Omental fat pad (tissue), 4 donors: ENCODE measurements around the gene PRUNE2. TPM values are rescaled to one million over a fixed set of nuclear protein-coding genes. Genes with fewer than 3 reads are reported as not detected.
A peak's percentile ranks its signal among the peaks of the same experiment; 100 is the strongest.

Experiments used
- ATAC-seq: fragments of 150-250 bp; one replicate; pipeline ENCODE4 v1.9.1; 2016; ENCODE audit warnings: mild to moderate bottlenecking, moderate library complexity; ENCODE audit not compliant: low FRiP score
- DNase-seq: peaks from one replicate; pipeline ENCODE4 v3.0.0-alpha.2; 2019; ENCODE audit warnings: low spot score
- total RNA-seq, 4 donors: library from RNA; depleted of rRNA; stranded (reverse); fragments of >200 nt; gene quantifications; one replicate each; pipeline ENCODE4 v1.1.0, GENCODE V29; 2016
- TF ChIP-seq, protein P1 (sequence below), 3 donors: fragments of 450-650 bp; IDR thresholded peaks; one replicate each; pipeline ENCODE4 v1.5.1; 2016 to 2017; ENCODE audit warnings: antibody characterized with exemption in 3 of 3, mild to moderate bottlenecking in 3 of 3, moderate library complexity in 2 of 3

Gene PRUNE2
- total RNA-seq, 4 donors from 2014 or later, result 3.1 to 13.4 (median 12.0) TPM

DNA sequence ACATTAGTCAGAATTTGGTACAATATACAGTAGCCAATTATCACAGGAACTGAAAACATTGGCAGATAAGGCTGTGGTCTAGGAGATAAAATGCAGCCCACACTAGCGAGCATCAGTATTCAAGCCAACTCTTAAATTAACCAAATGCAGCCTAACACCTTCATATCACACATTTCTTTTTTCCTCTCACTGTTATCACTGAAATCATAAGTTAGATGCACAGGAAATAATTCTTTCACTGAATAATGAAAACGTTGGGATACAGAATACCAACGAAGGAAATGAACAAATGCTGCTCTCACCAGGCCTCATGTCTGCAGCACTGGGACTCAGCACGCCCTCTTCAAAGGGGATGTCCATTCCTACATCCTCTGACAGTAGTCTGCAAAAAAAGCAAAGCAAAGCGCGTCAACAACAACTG, 250.8 kb downstream of the PRUNE2 start:
- ATAC-seq (no peak), DNase-seq (no peak)
- TF ChIP-seq, protein P1, sequence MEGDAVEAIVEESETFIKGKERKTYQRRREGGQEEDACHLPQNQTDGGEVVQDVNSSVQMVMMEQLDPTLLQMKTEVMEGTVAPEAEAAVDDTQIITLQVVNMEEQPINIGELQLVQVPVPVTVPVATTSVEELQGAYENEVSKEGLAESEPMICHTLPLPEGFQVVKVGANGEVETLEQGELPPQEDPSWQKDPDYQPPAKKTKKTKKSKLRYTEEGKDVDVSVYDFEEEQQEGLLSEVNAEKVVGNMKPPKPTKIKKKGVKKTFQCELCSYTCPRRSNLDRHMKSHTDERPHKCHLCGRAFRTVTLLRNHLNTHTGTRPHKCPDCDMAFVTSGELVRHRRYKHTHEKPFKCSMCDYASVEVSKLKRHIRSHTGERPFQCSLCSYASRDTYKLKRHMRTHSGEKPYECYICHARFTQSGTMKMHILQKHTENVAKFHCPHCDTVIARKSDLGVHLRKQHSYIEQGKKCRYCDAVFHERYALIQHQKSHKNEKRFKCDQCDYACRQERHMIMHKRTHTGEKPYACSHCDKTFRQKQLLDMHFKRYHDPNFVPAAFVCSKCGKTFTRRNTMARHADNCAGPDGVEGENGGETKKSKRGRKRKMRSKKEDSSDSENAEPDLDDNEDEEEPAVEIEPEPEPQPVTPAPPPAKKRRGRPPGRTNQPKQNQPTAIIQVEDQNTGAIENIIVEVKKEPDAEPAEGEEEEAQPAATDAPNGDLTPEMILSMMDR (IDR thresholded peaks at IDR 0.05), result no peak

DNA sequence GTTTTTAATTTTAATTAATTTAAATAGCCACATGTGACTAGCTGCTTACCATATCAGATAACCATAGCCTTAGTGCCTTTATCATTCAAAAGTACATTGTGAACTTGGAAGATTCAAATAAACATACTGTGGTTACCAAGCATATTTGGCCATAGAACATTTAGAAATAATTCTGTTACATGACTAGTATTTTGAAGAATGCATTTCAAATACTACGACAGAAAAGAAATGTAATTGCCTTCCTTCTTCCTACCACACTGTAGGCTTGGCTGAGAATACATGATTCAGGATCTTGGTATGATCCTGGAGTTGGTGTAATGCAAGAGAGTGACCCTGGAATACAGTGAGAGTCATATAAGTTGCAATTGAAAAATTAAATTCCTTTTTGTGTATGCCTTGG, 251.3 kb downstream of the PRUNE2 start:
- TF ChIP-seq, protein P1 (IDR thresholded peaks at IDR 0.05), result no peak
- ATAC-seq (peak; percentile 91), DNase-seq (no peak)

DNA sequence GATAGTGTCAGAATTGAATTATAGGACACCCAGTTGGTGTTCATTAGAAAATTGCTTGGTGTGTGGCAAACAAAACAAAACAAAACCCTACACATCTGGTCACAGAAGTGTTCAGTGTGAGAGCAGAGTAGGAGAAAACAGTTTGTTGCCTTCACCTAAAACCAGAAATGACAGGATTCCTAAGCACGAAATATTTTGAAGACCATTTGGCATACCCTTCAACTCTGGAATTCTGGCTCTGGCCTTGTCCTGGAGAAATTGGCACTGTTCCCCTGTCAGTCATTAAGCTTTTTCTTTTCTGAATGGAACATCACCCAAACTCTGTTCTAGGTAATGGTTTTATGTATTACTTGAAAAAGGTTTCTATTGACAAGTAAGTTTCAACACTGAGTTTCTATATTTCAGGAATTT, 251.9 kb downstream of the PRUNE2 start:
- TF ChIP-seq, protein P1 (IDR thresholded peaks at IDR 0.05), result no peak
- no peak for DNase-seq
- no peak for ATAC-seq

DNA sequence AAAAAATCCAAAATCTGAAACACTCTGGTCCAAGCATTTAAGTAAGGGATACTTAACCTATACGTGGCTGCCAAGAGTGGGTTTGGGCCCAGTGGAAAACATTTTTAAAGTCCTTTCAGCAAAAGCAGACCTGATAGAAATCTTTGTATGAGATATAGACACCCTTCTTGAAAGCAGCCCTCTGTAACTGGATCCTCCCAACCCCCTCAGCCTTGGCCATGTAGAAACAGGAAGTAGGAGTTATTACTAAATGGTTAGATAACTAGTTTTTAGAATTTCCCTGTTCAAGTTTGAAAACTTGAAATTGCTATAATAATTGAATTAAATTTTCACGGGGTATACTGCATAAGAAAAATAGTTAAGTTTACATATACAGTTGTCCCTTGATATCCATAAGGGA, 253.0 kb downstream of the PRUNE2 start:
- ATAC-seq (no peak), DNase-seq (no peak)
- TF ChIP-seq, protein P1 (IDR thresholded peaks at IDR 0.05), result no peak

DNA sequence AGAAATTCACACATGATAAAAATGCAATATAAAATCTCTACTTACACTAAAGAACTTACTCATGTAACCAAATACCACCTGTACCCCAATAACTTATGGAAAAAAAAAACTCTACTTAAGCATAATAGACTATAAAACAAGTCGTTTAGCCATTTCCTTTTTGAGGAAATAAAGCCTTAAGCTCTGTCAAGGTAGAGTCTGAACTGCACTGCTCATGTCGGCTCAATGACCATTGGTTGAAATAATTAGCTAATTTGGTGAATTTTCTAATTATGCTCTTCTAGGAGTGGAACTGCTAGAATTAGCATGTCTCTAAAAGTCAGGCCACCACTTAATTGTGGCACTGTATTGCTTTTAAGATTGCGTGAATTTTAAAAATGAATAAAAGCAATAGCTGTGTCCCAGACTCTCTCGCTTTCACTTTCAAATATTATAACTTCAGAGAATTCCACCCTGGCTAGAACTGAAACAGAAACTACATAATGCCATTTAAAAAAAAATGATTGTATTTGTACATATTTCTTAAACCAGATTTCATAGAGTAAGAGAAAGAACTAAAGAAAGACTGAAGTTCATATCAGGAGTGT, 254.7 kb downstream of the PRUNE2 start:
- TF ChIP-seq, protein P1 (IDR thresholded peaks at IDR 0.05), result no peak
- ATAC-seq (no peak), DNase-seq (no peak)

DNA sequence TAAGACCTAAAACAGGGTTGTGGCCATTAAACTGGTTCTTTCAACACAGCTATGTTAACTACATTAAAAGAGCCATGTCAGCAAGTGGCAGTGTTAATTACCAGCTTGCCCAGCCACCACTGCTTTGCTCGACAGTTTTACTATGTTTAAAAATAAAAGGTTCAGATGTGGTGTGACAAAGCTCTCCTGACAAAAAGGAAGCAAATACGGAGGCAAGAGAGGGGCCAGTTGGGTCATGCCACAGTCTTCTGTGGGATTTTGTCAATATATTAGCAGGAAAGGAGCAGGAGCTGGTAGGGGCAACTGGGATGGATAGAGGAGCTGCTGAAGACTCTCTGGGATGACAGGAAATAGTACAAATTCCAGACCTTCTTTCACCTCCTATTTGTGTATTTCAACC, 255.2 kb downstream of the PRUNE2 start:
- ATAC-seq (no peak), DNase-seq (no peak)
- TF ChIP-seq, protein P1 (IDR thresholded peaks at IDR 0.05), result no peak

DNA sequence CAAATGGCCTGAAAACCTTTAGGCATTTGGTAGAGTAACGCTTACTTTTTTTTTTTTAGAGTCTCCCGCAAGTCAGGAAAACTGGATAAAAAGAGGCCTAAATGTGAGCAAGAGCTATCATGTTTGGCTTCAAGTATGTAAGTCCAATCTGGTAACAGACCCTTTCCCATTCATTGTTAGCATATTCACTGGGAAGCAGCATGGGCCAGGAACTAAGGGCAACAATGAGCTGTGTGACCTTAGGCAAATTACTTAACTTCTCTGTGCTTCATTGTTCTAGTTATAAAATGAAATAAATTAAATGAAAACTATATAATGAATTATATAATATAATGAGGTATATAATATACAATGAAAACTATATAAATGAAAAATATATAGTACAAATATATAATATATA, 256.0 kb downstream of the PRUNE2 start:
- DNase-seq (no peak), ATAC-seq (no peak)
- TF ChIP-seq, protein P1 (IDR thresholded peaks at IDR 0.05), result no peak
